Mesothelial cell of epicardium (in vitro differentiated cells): ENCODE results near the gene WWC2. TPM values are rescaled to one million over a fixed set of nuclear protein-coding genes. Genes with fewer than 3 reads are reported as not detected.

Experiments used
- DNase-seq, 2 experiments: peaks; one replicate each; pipeline ENCODE4 v3.0.0; 2021; ENCODE audit warnings: low spot score in 2 of 2; ENCODE audit not compliant: unreplicated experiment in 2 of 2
- H3K27ac Mint-ChIP-seq: 2 replicates; pipeline ENCODE4 v1.8.0; 2021; ENCODE audit warnings: mixed read lengths
- H3K27me3 Mint-ChIP-seq: 2 replicates; pipeline ENCODE4 v1.8.0; 2021; ENCODE audit warnings: low read depth, mixed read lengths
- H3K36me3 Mint-ChIP-seq: 2 replicates; pipeline ENCODE4 v1.8.0; 2021; ENCODE audit warnings: mixed read lengths
- H3K4me1 Mint-ChIP-seq: 2 replicates; pipeline ENCODE4 v1.8.0; 2021; ENCODE audit warnings: mixed read lengths
- H3K4me3 Mint-ChIP-seq: 2 replicates; pipeline ENCODE4 v1.8.0; 2021; ENCODE audit warnings: mild to moderate bottlenecking, moderate library complexity, mixed read lengths
- H3K9me3 Mint-ChIP-seq: 2 replicates; pipeline ENCODE4 v1.8.0; 2021; ENCODE audit warnings: mixed read lengths
- CTCF ChIP-seq: fragments of 200-600 bp; sonication (generic); IDR thresholded peaks from one replicate; pipeline ENCODE4 v1.5.0; 2021; ENCODE audit warnings: antibody characterized with exemption; ENCODE audit not compliant: unreplicated experiment
- total RNA-seq: library from RNA; stranded (reverse); gene quantifications from 3 replicates; pipeline ENCODE4 v1.2.1, GENCODE V29; 2021

WWC2 gene
- total RNA-seq, 1 donor from 2014 or later = 64.1 TPM

GRCh38 chr4:183205193-183205592, 106.1 kb downstream of the WWC2 start:
- Mint-ChIP-seq H3K36me3 (peaks cover 29% of the 10 kb centered on the region), H3K9me3 (peaks cover 12% of the 10 kb centered on the region)

GRCh38 chr4:183205709-183206108, 106.7 kb downstream of the WWC2 start:
- Mint-ChIP-seq H3K36me3 (peaks cover 29% of the 10 kb centered on the region), H3K9me3 (peaks cover 12% of the 10 kb centered on the region), H3K4me1 (peaks cover 7% of the 10 kb centered on the region), H3K4me3 (no peak overlapping the region), H3K27me3 (no peaks in the 10 kb centered on the region), H3K27ac (no peak overlapping the region)
- no peak for DNase-seq
- no peak for TF ChIP-seq CTCF

More at GRCh38 chr4:183205193-183205592, 106.1 kb downstream of the WWC2 start:
- Mint-ChIP-seq H3K4me3 (no peak overlapping the region), H3K27me3 (no peaks in the 10 kb centered on the region), H3K4me1 (peaks cover 10% of the 10 kb centered on the region), H3K27ac (no peak overlapping the region)
- DNase-seq = no peak
- TF ChIP-seq CTCF = no peak

GRCh38 chr4:183211533-183211932, 112.5 kb downstream of the WWC2 start:
- H3K4me1 Mint-ChIP-seq = no peaks in the 10 kb centered on the region
- DNase-seq = no peak
- H3K27me3 Mint-ChIP-seq = no peaks in the 10 kb centered on the region
- H3K36me3 Mint-ChIP-seq = peaks cover 23% of the 10 kb centered on the region
- no peak for TF ChIP-seq CTCF
- H3K9me3 Mint-ChIP-seq = no peaks in the 10 kb centered on the region
- no peak overlapping the region for H3K4me3 Mint-ChIP-seq
- H3K27ac Mint-ChIP-seq = no peak overlapping the region

GRCh38 chr4:183213996-183214395, 114.9 kb downstream of the WWC2 start:
- Mint-ChIP-seq H3K9me3 (no peaks in the 10 kb centered on the region), H3K4me3 (no peak overlapping the region), H3K36me3 (peaks cover 19% of the 10 kb centered on the region), H3K27me3 (no peaks in the 10 kb centered on the region), H3K4me1 (no peaks in the 10 kb centered on the region), H3K27ac (no peak overlapping the region)
- no peak for DNase-seq
- no peak for TF ChIP-seq CTCF

GRCh38 chr4:183214912-183215488, 115.9 kb downstream of the WWC2 start:
- Mint-ChIP-seq H3K27me3 (no peaks in the 10 kb centered on the region), H3K4me3 (no peak overlapping the region), H3K9me3 (no peaks in the 10 kb centered on the region), H3K36me3 (peaks cover 12% of the 10 kb centered on the region), H3K4me1 (peaks cover 5% of the 10 kb centered on the region), H3K27ac (no peak overlapping the region)
- no peak for DNase-seq
- TF ChIP-seq CTCF = no peak

- peaks cover 6% of the 10 kb centered on the region for H3K4me1 Mint-ChIP-seq
Measured at GRCh38 chr4:183220236-183220635, 121.2 kb downstream of the WWC2 start.

More at GRCh38 chr4:183220236-183220635, 121.2 kb downstream of the WWC2 start:
- TF ChIP-seq CTCF = no peak
- Mint-ChIP-seq H3K4me3 (no peak overlapping the region), H3K36me3 (peaks cover 7% of the 10 kb centered on the region), H3K27me3 (no peaks in the 10 kb centered on the region), H3K27ac (no peak overlapping the region), H3K9me3 (no peaks in the 10 kb centered on the region)
- no peak for DNase-seq
